ENCODE results near the gene DUSP6.

Gene DUSP6, protein sequence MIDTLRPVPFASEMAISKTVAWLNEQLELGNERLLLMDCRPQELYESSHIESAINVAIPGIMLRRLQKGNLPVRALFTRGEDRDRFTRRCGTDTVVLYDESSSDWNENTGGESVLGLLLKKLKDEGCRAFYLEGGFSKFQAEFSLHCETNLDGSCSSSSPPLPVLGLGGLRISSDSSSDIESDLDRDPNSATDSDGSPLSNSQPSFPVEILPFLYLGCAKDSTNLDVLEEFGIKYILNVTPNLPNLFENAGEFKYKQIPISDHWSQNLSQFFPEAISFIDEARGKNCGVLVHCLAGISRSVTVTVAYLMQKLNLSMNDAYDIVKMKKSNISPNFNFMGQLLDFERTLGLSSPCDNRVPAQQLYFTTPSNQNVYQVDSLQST
- 33.5 to 237 (median 57.1) reads per million in 3 donors for total RNA-seq

DNA sequence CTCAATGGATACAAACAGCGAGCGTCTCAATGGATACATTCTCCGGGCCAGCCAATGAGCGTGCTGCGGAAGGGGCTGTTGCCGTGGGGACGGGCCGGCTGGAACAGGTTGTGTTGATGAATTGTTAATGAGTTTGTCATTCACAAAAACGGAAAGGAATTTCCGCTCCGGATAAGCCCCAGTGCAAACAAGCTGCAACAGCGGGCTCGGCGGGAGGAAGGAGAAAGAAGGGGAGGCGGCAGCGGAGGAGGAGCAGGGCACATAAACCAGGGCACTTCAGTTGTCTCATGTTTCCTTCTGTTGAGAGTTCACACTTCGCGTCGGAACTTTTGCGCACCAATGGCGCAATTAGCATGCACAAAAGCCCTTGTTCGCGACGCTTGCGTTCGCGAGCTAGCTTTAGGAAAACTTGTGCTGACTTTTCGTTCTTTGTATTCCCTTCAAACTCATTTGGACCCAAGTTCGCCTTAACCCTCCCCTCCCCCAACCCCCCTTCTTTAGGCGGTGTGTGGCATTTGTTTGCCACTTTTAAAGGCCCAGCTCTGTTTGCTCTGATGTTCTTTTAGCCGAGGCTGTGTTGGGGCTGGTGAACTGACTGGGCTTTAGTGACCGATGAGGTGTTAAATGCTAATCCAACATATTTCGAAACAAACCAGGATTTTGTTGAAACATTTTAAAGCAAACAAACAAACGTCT, at the start of gene DUSP6:
Gene DUSP6, minus strand, starts transcription at position 10 of the 696 bp plus-strand sequence. CDS start 462 bp downstream, outside the sequence.
- Histone ChIP-seq H3K4me1 (ENCODE audit: control insufficient read depth, insufficient read depth, low read length, poor library complexity, severe bottlenecking) (peaks cover 19% of the 10 kb centered on the region), H3K36me3 (ENCODE audit: control insufficient read depth, insufficient read depth, low read length) (no peaks in the 10 kb centered on the region), H3K9me3 (ENCODE audit: control insufficient read depth, low read length) (no peaks in the 10 kb centered on the region), H3K4me3 (ENCODE audit: insufficient read depth, low read depth, low read length, poor library complexity, severe bottlenecking) (peak within 1 kb of the TSS; percentile 75), H3K27ac (ENCODE audit: insufficient read depth, low read length, poor library complexity, severe bottlenecking) (peak within 1 kb of the TSS; percentile 56), H3K27me3 (replicated peaks; ENCODE audit: control insufficient read depth, insufficient read depth, low read length, poor library complexity, severe bottlenecking) (no peaks in the 10 kb centered on the region)
- DNase-seq = peak; percentile 75 to 81 (median 78)

DNA sequence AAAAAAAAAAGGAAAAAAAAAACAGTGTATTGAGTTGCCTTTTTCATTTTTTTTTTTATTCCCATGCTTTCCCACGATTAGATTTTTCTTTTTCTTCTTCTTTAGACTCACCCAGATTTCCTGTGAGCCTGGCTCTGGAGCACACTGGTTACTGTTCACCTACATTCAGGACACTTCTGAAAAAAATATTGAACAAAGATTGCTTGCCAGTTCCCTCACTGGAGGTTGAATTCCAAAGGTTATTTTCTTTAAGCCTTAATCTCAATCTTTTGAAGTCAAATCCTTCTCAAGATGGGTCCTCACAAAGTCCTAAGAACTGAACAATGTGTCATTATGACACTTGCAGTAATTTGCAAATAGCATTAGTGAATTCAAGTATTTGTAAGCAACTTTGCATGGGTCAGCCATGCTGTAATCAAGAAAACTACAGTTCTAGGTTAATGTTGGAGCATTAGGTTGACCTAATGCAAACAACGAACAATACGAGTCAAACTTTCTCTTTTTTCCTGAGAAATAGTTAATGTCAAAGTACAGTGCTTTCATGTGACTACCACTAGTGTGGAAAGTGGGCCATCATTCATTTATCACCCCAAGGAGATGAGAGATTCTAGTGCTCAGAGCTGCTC, 49.2 kb upstream of the DUSP6 start:
- no peak for DNase-seq
- Histone ChIP-seq H3K27ac (ENCODE audit: insufficient read depth, low read length, poor library complexity, severe bottlenecking) (no peak overlapping the region), H3K9me3 (ENCODE audit: control insufficient read depth, low read length) (no peaks in the 10 kb centered on the region), H3K27me3 (replicated peaks; ENCODE audit: control insufficient read depth, insufficient read depth, low read length, poor library complexity, severe bottlenecking) (no peaks in the 10 kb centered on the region), H3K4me3 (ENCODE audit: insufficient read depth, low read depth, low read length, poor library complexity, severe bottlenecking) (no peak overlapping the region), H3K4me1 (ENCODE audit: control insufficient read depth, insufficient read depth, low read length, poor library complexity, severe bottlenecking) (no peaks in the 10 kb centered on the region), H3K36me3 (ENCODE audit: control insufficient read depth, insufficient read depth, low read length) (no peaks in the 10 kb centered on the region)

DNA sequence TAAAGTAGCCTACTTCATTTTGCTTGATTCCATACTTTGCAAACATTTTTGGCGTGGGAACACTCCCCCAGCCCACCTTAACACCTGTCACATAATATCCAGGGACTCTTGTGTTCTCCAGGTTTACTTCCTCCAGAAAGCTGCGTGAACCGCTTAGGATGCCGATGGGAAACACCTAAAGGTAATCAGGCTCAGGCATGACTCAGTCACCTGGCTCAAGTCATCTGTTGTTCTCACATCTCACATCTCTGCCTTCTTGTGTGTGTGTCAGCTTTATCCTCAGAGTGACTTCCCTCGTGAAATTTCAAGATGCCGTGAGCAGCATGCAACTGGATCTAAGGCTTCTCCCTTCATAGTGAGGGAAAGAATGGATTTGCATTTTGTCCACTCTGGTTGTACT, 48.1 kb upstream of the DUSP6 start:
- no peak for DNase-seq
- H3K36me3 ChIP-seq (ENCODE audit: control insufficient read depth, insufficient read depth, low read length) = no peaks in the 10 kb centered on the region
- no peaks in the 10 kb centered on the region for H3K4me1 ChIP-seq (ENCODE audit: control insufficient read depth, insufficient read depth, low read length, poor library complexity, severe bottlenecking)
- H3K27ac ChIP-seq (ENCODE audit: insufficient read depth, low read length, poor library complexity, severe bottlenecking) = no peak overlapping the region
- no peaks in the 10 kb centered on the region for H3K27me3 ChIP-seq (replicated peaks; ENCODE audit: control insufficient read depth, insufficient read depth, low read length, poor library complexity, severe bottlenecking)
- H3K9me3 ChIP-seq (ENCODE audit: control insufficient read depth, low read length) = no peaks in the 10 kb centered on the region
- H3K4me3 ChIP-seq (ENCODE audit: insufficient read depth, low read depth, low read length, poor library complexity, severe bottlenecking) = no peak overlapping the region

DNA sequence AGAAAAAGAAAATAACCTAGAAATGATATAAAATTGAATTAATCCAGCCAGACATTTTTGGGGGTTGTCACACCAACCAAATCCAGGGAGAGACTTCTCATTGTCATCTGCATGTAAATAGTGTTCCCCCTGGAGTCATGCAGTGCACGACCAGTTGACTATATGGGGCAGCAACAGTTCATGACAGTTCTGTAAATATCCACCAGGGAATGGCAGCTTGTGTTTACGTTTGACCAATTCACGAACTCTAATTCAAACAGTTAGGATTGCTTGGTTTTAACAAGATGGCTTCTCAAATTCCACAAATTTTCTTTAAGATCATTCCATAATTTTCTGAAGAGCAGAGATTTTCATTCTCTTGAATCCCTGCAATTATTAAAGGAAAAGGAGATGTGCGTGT, 43.4 kb upstream of the DUSP6 start:
- no peaks in the 10 kb centered on the region for H3K9me3 ChIP-seq (ENCODE audit: control insufficient read depth, low read length)
- no peak overlapping the region for H3K27ac ChIP-seq (ENCODE audit: insufficient read depth, low read length, poor library complexity, severe bottlenecking)
- no peaks in the 10 kb centered on the region for H3K4me1 ChIP-seq (ENCODE audit: control insufficient read depth, insufficient read depth, low read length, poor library complexity, severe bottlenecking)
- no peak overlapping the region for H3K4me3 ChIP-seq (ENCODE audit: insufficient read depth, low read depth, low read length, poor library complexity, severe bottlenecking)
- no peaks in the 10 kb centered on the region for H3K27me3 ChIP-seq (replicated peaks; ENCODE audit: control insufficient read depth, insufficient read depth, low read length, poor library complexity, severe bottlenecking)
- no peaks in the 10 kb centered on the region for H3K36me3 ChIP-seq (ENCODE audit: control insufficient read depth, insufficient read depth, low read length)
- no peak for DNase-seq

DNA sequence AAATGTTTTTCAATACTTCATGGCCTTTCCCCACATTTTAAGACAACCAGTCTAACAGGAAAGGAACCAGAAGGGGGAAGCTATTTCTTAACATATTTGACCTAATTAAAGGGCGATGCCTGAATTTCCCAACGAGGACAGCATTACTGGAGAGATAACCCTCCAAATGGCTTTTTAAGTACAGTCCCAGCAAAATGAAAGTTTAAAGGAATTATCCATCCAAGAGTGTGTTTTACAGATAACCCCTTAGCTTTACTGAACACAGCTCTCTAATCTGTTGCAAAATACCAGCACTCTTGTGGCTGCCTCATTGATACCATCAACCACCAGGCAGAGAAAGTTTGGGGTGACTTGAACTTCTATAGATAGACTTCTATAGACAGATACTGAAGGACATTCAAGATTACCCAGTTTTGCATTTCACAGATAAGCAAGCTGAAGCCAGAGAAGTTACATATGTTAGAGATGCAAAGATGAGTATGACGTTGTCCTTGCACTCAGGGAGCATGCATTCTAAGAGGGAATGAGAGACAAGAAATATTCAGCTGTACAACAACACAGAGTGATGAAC, 41.3 kb upstream of the DUSP6 start:
- no peak for DNase-seq
- peaks cover 4% of the 10 kb centered on the region for H3K4me1 ChIP-seq (ENCODE audit: control insufficient read depth, insufficient read depth, low read length, poor library complexity, severe bottlenecking)

DNA sequence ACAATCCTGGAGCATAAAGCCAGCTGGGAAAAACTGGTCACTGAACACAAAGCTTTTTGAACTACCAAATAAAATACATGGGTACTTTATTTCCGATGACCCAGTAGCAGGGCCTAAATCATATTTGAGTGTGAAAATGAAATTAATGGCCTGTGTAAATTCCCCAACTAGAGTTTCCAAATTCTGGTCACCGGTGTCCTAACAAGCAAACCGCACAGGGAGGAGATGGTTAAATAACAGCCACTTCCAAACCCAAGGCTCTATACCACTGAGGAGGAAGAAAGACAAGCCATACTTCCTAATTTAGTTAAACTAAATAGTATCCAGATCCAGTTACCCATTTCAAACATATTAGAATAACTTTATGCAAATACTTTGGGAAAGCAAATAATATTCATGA, 40.1 kb upstream of the DUSP6 start:
- Histone ChIP-seq H3K27me3 (replicated peaks; ENCODE audit: control insufficient read depth, insufficient read depth, low read length, poor library complexity, severe bottlenecking) (no peaks in the 10 kb centered on the region), H3K36me3 (ENCODE audit: control insufficient read depth, insufficient read depth, low read length) (no peaks in the 10 kb centered on the region), H3K4me1 (ENCODE audit: control insufficient read depth, insufficient read depth, low read length, poor library complexity, severe bottlenecking) (peaks cover 4% of the 10 kb centered on the region), H3K4me3 (ENCODE audit: insufficient read depth, low read depth, low read length, poor library complexity, severe bottlenecking) (no peak overlapping the region), H3K27ac (ENCODE audit: insufficient read depth, low read length, poor library complexity, severe bottlenecking) (no peak overlapping the region), H3K9me3 (ENCODE audit: control insufficient read depth, low read length) (no peaks in the 10 kb centered on the region)
- DNase-seq = no peak

More for the DNA sequence above, 41.3 kb upstream of the DUSP6 start:
- Histone ChIP-seq H3K4me3 (ENCODE audit: insufficient read depth, low read depth, low read length, poor library complexity, severe bottlenecking) (no peak overlapping the region), H3K36me3 (ENCODE audit: control insufficient read depth, insufficient read depth, low read length) (no peaks in the 10 kb centered on the region), H3K9me3 (ENCODE audit: control insufficient read depth, low read length) (no peaks in the 10 kb centered on the region), H3K27me3 (replicated peaks; ENCODE audit: control insufficient read depth, insufficient read depth, low read length, poor library complexity, severe bottlenecking) (no peaks in the 10 kb centered on the region), H3K27ac (ENCODE audit: insufficient read depth, low read length, poor library complexity, severe bottlenecking) (no peak overlapping the region)

DNA sequence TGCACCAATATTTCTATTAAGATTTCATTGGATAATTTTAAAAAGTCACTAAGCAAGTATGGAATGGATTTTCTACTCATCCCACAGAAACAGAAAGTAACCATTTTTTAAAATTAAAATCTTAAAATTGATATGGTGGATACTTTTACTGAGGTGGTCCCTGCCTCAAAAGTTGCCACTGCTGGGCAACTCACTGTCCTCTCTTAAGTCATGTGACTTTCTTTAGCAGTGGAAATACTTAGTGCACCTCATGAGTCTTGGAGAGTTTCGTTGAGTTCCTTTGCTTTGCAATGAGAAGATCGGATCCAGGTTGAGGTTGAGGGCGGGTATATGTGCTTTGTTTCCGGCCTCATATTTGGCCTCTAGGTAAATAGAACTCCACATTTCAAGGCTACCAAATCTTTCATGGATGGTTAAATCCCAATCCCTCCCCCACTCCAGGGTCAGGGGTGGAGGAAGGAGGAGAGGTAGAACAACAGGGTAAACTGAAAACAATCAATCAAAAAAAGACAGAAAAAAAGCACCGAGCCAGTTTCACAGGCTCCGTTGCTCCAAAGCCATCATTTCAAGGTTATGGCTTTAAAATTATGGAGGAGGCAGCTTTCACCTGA, 39.5 kb upstream of the DUSP6 start:
- Histone ChIP-seq H3K27ac (ENCODE audit: insufficient read depth, low read length, poor library complexity, severe bottlenecking) (no peak overlapping the region), H3K9me3 (ENCODE audit: control insufficient read depth, low read length) (no peaks in the 10 kb centered on the region), H3K36me3 (ENCODE audit: control insufficient read depth, insufficient read depth, low read length) (no peaks in the 10 kb centered on the region), H3K4me1 (ENCODE audit: control insufficient read depth, insufficient read depth, low read length, poor library complexity, severe bottlenecking) (peaks cover 4% of the 10 kb centered on the region), H3K4me3 (ENCODE audit: insufficient read depth, low read depth, low read length, poor library complexity, severe bottlenecking) (no peak overlapping the region), H3K27me3 (replicated peaks; ENCODE audit: control insufficient read depth, insufficient read depth, low read length, poor library complexity, severe bottlenecking) (no peaks in the 10 kb centered on the region)
- no peak for DNase-seq

DNA sequence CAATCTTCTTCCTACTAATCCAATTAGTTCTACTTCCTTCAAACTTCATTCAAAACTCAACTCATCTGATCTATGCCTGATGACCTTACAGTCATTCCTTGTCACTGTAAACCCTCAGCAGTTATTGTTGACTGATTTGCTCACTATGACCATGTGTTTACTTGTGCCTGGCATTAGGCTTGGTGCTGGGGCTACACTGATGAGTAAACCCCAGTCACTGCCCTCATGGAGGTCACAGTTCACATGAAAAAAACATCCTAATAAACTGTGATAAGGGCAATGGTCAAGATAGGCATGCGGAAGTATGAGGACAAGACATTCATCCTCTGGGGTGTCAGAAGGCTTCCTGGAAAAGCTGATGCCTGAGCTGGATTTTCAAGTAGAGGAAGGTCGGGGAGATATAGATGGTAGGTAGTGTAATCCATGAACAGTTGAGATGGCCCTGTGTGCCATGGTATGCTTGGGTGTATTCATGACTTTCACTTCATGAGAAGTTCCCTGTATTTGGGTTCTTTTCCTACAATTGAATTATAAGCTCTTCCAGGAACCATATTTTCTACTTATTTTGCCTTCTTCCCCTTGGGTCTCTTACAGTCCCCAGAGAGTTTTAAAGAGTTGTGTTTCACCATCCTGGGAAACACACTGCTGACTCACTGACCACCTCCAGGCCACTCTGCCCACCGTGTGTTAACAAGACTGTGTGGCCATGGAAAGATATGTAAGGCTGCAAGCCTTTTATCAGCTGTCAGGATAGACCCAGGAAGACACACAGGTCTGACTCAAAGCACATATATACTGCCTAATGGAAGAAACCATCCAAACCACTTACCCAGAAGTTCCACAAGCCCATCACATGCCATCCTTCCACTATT, 38.7 kb upstream of the DUSP6 start:
- H3K4me3 ChIP-seq (ENCODE audit: insufficient read depth, low read depth, low read length, poor library complexity, severe bottlenecking) = no peak overlapping the region
- DNase-seq = no peak
- peaks cover 4% of the 10 kb centered on the region for H3K4me1 ChIP-seq (ENCODE audit: control insufficient read depth, insufficient read depth, low read length, poor library complexity, severe bottlenecking)
- no peak overlapping the region for H3K27ac ChIP-seq (ENCODE audit: insufficient read depth, low read length, poor library complexity, severe bottlenecking)
- H3K27me3 ChIP-seq (replicated peaks; ENCODE audit: control insufficient read depth, insufficient read depth, low read length, poor library complexity, severe bottlenecking) = no peaks in the 10 kb centered on the region
- H3K9me3 ChIP-seq (ENCODE audit: control insufficient read depth, low read length) = no peaks in the 10 kb centered on the region
- H3K36me3 ChIP-seq (ENCODE audit: control insufficient read depth, insufficient read depth, low read length) = no peaks in the 10 kb centered on the region

Data from effector memory CD4-positive, alpha-beta T cell (primary cell).